Aorta (tissue), 5 donors: ENCODE data around the gene NDFIP1. TPM values are rescaled to one million over a fixed set of nuclear protein-coding genes. Genes with fewer than 3 reads are reported as not detected.

Source experiments
- ATAC-seq: fragments of 200-7000 bp; cut with Tn5 transposase; one replicate; pipeline ENCODE4 v1.9.1; 2022; ENCODE audit warnings: moderate library complexity; ENCODE audit not compliant: low FRiP score
- DNase-seq, 2 donors: peaks; one replicate each; pipeline ENCODE4 v3.0.0-alpha.2; 2020
- H3K27ac ChIP-seq, 2 donors: one replicate each; pipeline ENCODE4 v1.5.1; 2013; ENCODE audit warnings: low read length in 2 of 2, mild to moderate bottlenecking in 2 of 2, moderate library complexity in 2 of 2, control low read depth in 1 of 2, inconsistent platforms in 1 of 2, low read depth in 1 of 2
- H3K27me3 ChIP-seq, 2 donors: one replicate each; pipeline ENCODE4 v1.6.1; 2013; ENCODE audit warnings: control low read depth in 1 of 2, low read length in 1 of 2, mild to moderate bottlenecking in 1 of 2, moderate library complexity in 1 of 2; ENCODE audit not compliant: insufficient read depth in 2 of 2, control insufficient read depth in 1 of 2
- H3K36me3 ChIP-seq, 2 donors: one replicate each; pipeline ENCODE4 v1.6.1; 2013; ENCODE audit warnings: control low read depth in 1 of 2, low read length in 1 of 2, mild to moderate bottlenecking in 1 of 2; ENCODE audit not compliant: insufficient read depth in 2 of 2, control insufficient read depth in 1 of 2
- H3K4me1 ChIP-seq, 2 donors: one replicate each; pipeline ENCODE4 v1.6.1; 2013; ENCODE audit warnings: low read length in 2 of 2, control low read depth in 1 of 2, mild to moderate bottlenecking in 1 of 2, moderate library complexity in 1 of 2; ENCODE audit not compliant: insufficient read depth in 2 of 2, control insufficient read depth in 1 of 2
- H3K4me3 ChIP-seq, 2 donors: one replicate each; pipeline ENCODE4 v1.5.1; 2013; ENCODE audit warnings: low read length in 2 of 2, control low read depth in 1 of 2, mild to moderate bottlenecking in 1 of 2
- H3K9me3 ChIP-seq: one replicate; pipeline ENCODE4 v1.6.1; 2013; ENCODE audit warnings: mild to moderate bottlenecking, low read length; ENCODE audit not compliant: control insufficient read depth
- WGBS, 2 donors: extraction: QIAGEN DNeasy Blood & Tissue Kit; methylation state at CpG; one replicate each; pipeline ENCODE4 v1.1.7; 2013; 5-methylcytosine and 5-hydroxymethylcytosine counted together
- intact Hi-C, 2 donors: fragments of 100-400 bp; cut with DNase I; formaldehyde crosslinking; loops; one replicate each; pipeline versions ENCODE4 v1.14.2 to v1.15.0; 2022
- polyA plus RNA-seq, 2 donors: library from polyadenylated mRNA; stranded (reverse); fragments of 200-250 nt; gene quantifications; one replicate each; pipeline ENCODE4 v1.2.3, GENCODE V29; 2013
- total RNA-seq, 2 donors: library from RNA; stranded (reverse); fragmentation: NEBNext Ultra II Directional; extraction: Animal tissue kit (Norgen Biotek cat#: 25700); gene quantifications; one replicate each; pipeline ENCODE4 v1.2.1, GENCODE V29; 2021
- donor health status: healthy with polysubstance abuse.
- donor health status: Bipolar disorder and iron deficiency.
- donor health status: DM: no; HTN: no; CAD: no.
- donor health status: DM: no; HTN: no; CAD: no.
- donor health status: DM: yes; HTN: yes; CAD: no.

Gene NDFIP1
- total and polyA plus RNA-seq, 4 donors = 45.0 to 120 (median 78.6) TPM

DNA sequence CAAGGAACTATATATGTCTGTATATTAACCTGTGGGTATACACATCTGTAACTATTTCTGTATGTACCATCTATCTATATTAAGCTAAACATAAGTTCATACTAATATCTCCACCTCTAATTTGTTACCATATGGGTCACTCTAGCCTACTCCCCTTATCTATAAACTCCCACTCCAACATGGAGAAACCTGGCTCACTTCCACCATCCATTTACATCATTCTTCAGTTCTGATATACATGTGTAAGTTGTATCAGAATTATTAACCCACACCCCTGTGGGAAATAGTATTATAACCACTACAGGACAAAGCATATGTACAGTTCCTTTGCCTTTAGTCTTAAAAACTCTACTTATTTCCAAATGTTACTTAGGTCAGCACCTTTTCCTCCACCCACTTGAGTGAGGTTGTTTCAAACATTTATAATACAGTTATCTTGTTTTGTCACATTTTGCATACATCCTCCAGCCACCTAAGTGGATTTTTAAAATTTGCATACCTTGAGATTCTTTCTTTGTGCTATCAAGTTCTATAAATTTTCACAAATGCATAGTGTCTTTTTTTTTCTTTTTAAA is 10.6 kb downstream of the NDFIP1 start:
- no peak overlapping the region for H3K27ac ChIP-seq
- peaks cover 2 to 7% of the 10 kb centered on the region in 2 donors for H3K4me1 ChIP-seq
- ATAC-seq (no peak), DNase-seq (no peak)
- intact Hi-C loops = loop anchor here in 1 of 2 donors (10.0 kb wide), 1 partner anchor 104 kb away; the partner anchor contains the start of gene GNPDA1
- H3K27me3 ChIP-seq = no peaks in the 10 kb centered on the region
- no peaks in the 10 kb centered on the region for H3K36me3 ChIP-seq
- no peak overlapping the region for H3K4me3 ChIP-seq
- no peaks in the 10 kb centered on the region for H3K9me3 ChIP-seq

DNA sequence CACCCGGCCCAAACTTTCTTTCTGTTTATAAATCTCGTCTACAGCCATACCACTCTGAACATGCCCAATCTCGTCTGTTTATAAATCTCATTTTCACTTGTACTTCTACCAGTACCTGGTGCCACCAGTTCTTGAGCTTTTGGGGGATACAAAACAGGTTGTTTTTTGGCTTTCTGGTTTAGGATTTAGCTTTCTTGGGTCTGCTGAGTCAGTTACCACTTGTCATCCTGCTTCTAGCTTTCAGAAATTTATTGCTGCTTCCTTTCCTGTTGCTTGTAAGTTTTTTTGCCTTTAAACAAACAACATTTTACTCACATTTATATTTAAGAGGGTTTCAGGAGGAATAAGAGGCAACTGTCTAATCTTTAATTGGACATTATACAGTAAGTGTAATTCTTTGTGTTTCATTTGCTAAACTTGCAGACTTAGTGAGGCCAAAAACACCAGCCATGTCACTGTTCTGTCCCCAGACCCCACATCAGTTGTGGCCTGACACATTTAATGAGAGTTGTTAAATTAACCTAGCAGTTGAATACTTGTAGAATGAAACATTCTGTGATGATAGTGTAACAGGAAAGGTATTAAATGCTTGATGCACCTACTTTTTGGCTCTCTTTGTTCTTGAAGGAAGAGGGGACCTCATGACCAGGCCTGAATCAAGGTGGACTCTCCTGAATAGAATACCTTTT is 11.8 kb downstream of the NDFIP1 start:
- intact Hi-C loops = no loop called here

DNA sequence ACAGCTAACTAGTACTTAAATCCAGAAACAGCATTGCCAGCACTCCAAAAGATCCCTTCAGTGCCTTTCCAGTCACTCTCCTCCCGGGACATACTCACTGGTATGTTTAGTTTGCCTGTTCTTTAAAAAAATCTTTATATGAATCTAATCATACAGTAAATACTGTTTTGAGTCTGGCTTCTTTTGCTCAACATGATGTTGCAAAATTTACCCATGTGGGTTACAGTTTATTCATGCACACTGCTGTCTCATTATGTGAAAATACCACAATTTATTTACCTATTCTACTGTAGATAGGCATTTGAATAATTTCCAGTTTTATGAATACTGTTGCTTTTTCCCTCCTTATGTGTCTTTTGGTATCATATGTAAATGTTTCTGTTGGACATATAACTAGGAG is 13.5 kb downstream of the NDFIP1 start:
- no peak overlapping the region for H3K4me3 ChIP-seq
- WGBS, 2 donors = 0 to 10% methylated on average over 1 of the region's 1 CpG
- intact Hi-C loops = no loop called here
- H3K9me3 ChIP-seq = no peaks in the 10 kb centered on the region
- ATAC-seq (no peak), DNase-seq (no peak)
- peaks cover 2 to 6% of the 10 kb centered on the region in 2 donors for H3K4me1 ChIP-seq
- no peaks in the 10 kb centered on the region for H3K36me3 ChIP-seq
- H3K27me3 ChIP-seq = no peaks in the 10 kb centered on the region
- no peak overlapping the region for H3K27ac ChIP-seq

More for the DNA sequence above, 11.8 kb downstream of the NDFIP1 start:
- no peaks in the 10 kb centered on the region for H3K27me3 ChIP-seq
- H3K9me3 ChIP-seq = no peaks in the 10 kb centered on the region
- H3K27ac ChIP-seq = no peak overlapping the region
- no peaks in the 10 kb centered on the region for H3K36me3 ChIP-seq
- 70 to 74% methylated on average over 3 of the region's 3 CpGs for WGBS, 2 donors
- H3K4me3 ChIP-seq = no peak overlapping the region
- ATAC-seq (no peak), DNase-seq (no peak)
- peaks cover 2 to 8% of the 10 kb centered on the region in 2 donors for H3K4me1 ChIP-seq

DNA sequence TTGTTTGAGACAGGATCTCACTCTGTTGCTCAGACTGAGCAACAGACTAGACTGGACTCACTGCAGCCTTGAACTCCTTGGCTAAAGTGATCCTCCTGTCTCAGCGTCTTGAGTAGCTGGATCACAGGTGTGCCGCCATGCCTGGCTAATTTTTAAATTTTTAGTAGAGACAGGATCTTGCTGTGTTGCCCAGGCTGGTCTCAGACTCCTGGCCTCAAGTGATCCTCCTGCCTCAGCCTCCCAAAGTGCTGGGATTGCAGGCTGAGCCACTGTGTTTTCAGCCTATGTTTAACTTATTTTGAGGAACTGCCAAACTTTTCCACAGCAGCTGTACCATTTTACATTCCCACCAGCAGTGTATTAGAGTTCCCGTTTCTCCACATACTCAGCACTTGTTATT is 16.8 kb downstream of the NDFIP1 start:
- H3K36me3 ChIP-seq = no peaks in the 10 kb centered on the region
- 97% methylated on average over 3 of the region's 3 CpGs for WGBS, 2 donors
- no peaks in the 10 kb centered on the region for H3K9me3 ChIP-seq
- peaks cover 2 to 5% of the 10 kb centered on the region in 2 donors for H3K4me1 ChIP-seq
- no peak overlapping the region for H3K4me3 ChIP-seq
- intact Hi-C loops = no loop called here
- H3K27ac ChIP-seq = no peak overlapping the region
- ATAC-seq = no peak
- DNase-seq = no peak
- H3K27me3 ChIP-seq = no peaks in the 10 kb centered on the region

GRCh38 chr5:142125963-142126362 is 17.4 kb downstream of the NDFIP1 start:
- no peak for DNase-seq
- peaks cover 2 to 5% of the 10 kb centered on the region in 2 donors for H3K4me1 ChIP-seq
- no peaks in the 10 kb centered on the region for H3K27me3 ChIP-seq
- H3K4me3 ChIP-seq = no peak overlapping the region
- H3K9me3 ChIP-seq = no peaks in the 10 kb centered on the region
- no peak overlapping the region for H3K27ac ChIP-seq
- H3K36me3 ChIP-seq = no peaks in the 10 kb centered on the region
- no peak for ATAC-seq
- intact Hi-C loops = no loop called here

DNA sequence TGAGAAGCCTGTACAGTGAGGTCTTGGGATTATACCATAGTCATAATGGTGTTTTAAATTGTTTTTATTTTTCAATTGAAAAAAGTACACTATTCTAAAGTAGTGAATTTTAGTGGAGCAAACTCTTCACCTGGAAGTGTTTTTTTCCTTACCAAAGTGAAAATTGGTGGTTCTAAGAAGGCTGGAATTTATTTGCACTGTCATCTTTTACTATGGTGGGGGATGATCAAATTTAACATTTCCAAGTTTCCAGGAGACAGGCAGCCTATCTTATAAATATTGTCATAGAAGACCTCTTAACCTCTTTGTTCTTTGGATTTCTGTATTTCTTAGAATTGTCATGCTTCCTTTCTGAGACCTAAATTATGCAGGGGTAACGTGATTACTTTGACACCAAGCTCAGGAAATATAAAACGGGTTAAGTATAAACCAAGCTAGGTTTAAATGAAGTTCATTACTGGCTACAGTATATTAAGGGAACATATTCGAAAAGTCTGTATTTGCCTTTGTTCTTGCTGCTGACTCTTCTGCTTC is 20.2 kb downstream of the NDFIP1 start:
- Histone ChIP-seq H3K4me1 (peaks cover 5% of the 10 kb centered on the region in 2 donors), H3K27ac (no peak overlapping the region), H3K36me3 (peaks cover 7% of the 10 kb centered on the region in 2 donors), H3K27me3 (no peaks in the 10 kb centered on the region), H3K4me3 (no peak overlapping the region), H3K9me3 (no peaks in the 10 kb centered on the region)
- 39 to 58% methylated on average over 3 of the region's 3 CpGs for WGBS, 2 donors
- DNase-seq = no peak
- no peak for ATAC-seq
- intact Hi-C loops = no loop called here

GRCh38 chr5:142129446-142130066 is 21.0 kb downstream of the NDFIP1 start:
- Histone ChIP-seq H3K9me3 (no peaks in the 10 kb centered on the region), H3K4me3 (no peak overlapping the region), H3K36me3 (peaks cover 7% of the 10 kb centered on the region in 2 donors), H3K27ac (no peak overlapping the region), H3K4me1 (peaks cover 5% of the 10 kb centered on the region in 2 donors), H3K27me3 (no peaks in the 10 kb centered on the region)
- intact Hi-C loops = no loop called here
- WGBS, 2 donors = 64 to 73% methylated on average over 11 of the region's 11 CpGs
- ATAC-seq (no peak), DNase-seq (no peak)

DNA sequence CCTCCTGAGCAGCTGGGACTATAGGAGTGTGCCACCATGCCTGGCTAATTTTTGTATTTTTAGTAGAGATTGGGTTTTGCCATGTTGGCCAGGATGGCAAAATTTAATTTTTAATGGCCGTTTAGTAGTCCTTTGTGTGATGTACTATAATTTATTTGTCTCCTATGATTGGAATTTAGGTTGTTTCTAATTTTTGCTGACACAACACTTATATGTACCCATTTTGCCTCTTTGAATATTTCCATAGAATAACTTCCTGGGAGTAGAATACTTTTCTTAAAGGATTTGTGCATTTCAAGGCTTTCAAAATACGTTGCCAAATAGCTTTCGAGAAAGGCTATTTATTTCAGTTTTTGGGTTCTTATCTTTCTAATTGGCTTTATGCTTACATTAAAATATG is 22.8 kb downstream of the NDFIP1 start:
- DNase-seq = no peak
- WGBS, 2 donors = 86 to 89% methylated on average over 3 of the region's 3 CpGs
- no peaks in the 10 kb centered on the region for H3K27me3 ChIP-seq
- H3K4me1 ChIP-seq = peaks cover 2 to 5% of the 10 kb centered on the region in 2 donors
- intact Hi-C loops = no loop called here
- peaks cover 7% of the 10 kb centered on the region in 2 donors for H3K36me3 ChIP-seq
- no peaks in the 10 kb centered on the region for H3K9me3 ChIP-seq
- H3K4me3 ChIP-seq = no peak overlapping the region
- ATAC-seq = no peak
- H3K27ac ChIP-seq = no peak overlapping the region
